Measurements from ENCODE around the gene ABLIM2. TPM values are rescaled to one million over a fixed set of nuclear protein-coding genes. Genes with fewer than 3 reads are reported as not detected.
"Not testable (repeated sequence)": the region's sequence is repeated elsewhere in the genome, so short reads cannot be mapped to it uniquely, and the experiment has no call there.

ABLIM2 gene
- total RNA-seq, 1 donor from 2014 or later, result 5.2 TPM

DNA sequence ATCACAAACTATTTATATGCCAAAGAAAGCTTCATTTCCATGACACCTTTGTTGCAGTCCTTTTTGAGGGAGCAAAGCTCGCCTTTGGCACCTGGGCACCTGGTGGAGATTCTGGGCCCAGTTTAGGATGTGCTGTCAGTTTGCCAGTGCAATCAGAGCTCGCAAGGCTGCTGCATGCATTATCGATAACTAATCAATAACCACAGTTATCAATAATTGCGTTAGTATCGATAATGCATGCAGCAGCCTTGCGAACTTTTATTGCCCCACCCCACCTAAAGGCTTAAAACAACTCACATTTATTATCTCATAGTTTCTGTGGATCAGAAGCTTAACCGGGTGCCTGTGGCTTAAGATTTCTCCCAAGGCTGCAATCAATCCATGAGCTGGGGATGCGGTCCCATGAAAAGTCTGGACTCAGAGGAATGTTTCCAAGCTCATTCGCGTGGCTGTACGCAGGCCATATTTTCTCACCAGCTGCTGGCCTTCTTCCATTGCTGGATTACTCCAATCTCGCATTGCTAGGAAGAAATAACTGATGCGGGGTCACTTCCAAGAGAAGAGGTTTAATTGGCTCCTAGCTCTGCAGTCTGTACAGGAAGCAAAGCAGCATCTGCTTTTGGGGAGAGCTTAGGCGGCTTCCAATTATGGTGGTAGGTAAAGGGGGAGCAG is 212.8 kb downstream of the ABLIM2 start:
- no peaks in the 10 kb centered on the region for H3K4me1 ChIP-seq
- intact Hi-C loops (cut with DNase I), result no loop called here
- H3K27ac ChIP-seq, result no peak overlapping the region
- ATAC-seq, result no peak
- TF ChIP-seq, protein P1, sequence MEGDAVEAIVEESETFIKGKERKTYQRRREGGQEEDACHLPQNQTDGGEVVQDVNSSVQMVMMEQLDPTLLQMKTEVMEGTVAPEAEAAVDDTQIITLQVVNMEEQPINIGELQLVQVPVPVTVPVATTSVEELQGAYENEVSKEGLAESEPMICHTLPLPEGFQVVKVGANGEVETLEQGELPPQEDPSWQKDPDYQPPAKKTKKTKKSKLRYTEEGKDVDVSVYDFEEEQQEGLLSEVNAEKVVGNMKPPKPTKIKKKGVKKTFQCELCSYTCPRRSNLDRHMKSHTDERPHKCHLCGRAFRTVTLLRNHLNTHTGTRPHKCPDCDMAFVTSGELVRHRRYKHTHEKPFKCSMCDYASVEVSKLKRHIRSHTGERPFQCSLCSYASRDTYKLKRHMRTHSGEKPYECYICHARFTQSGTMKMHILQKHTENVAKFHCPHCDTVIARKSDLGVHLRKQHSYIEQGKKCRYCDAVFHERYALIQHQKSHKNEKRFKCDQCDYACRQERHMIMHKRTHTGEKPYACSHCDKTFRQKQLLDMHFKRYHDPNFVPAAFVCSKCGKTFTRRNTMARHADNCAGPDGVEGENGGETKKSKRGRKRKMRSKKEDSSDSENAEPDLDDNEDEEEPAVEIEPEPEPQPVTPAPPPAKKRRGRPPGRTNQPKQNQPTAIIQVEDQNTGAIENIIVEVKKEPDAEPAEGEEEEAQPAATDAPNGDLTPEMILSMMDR (IDR thresholded peaks at IDR 0.05), result no peak
- DNase-seq, result no peak
- no peaks in the 10 kb centered on the region for H3K36me3 ChIP-seq
- no peaks in the 10 kb centered on the region for H3K9me3 ChIP-seq
- no peaks in the 10 kb centered on the region for H3K27me3 ChIP-seq (ENCODE audit: low read depth)
- H3K4me3 ChIP-seq, result no peak overlapping the region

DNA sequence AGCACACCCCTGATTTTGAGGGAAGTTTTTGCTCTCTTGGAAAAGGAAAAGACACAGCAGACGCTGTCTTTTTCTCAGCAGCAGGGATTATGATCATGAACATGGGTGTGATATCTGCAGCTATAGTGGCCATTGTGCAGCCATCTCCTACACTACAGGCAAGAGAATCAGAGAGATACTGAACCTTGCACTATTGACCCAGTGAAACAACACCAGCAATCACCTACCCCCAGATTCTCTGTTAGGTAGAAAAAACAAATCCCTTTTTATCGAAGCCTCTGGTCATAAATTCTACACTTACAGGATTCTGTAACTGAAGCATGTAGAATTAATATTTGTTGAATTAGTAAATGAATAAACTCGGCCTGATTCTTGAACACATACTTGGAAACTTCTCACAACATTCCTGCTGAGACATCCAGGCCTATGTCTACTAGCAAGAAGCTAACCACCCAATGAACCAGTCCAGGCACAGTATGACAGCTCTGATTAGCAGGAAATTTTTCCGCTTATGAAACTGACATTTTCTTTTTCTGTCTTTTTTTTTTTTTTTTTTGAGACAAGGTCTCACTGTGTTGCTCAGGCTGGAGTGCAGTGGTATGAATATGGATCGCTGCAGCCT is 213.9 kb downstream of the ABLIM2 start:
- Histone ChIP-seq H3K36me3 (no peaks in the 10 kb centered on the region), H3K9me3 (no peaks in the 10 kb centered on the region), H3K4me1 (peaks cover 4% of the 10 kb centered on the region), H3K27me3 (ENCODE audit: low read depth) (no peaks in the 10 kb centered on the region), H3K27ac (no peak overlapping the region), H3K4me3 (no peak overlapping the region)
- no peak for ATAC-seq
- intact Hi-C loops (cut with DNase I), result no loop called here
- DNase-seq, result no peak
- TF ChIP-seq, protein P1 (IDR thresholded peaks at IDR 0.05), result no peak

DNA sequence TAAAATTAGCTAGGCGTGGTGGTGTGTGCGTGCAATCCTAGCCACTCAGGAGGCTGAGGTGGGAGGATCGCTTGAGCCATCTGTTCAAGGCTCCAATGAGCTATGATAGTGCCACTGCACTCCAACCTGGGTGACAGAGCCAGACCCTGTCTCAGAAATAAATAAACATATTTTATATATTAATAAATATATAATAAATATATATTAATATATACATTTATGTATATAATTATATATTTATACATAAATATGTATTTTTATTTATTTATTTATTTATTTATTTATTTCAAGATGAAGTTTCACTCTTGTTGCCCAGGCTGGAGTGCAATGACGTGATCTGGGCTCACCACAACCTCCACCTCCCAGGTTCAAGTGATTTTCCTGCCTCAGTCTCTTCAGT is 214.9 kb downstream of the ABLIM2 start:
- intact Hi-C loops (cut with DNase I); H3K9me3 ChIP-seq; H3K4me3 ChIP-seq; H3K4me1 ChIP-seq; DNase-seq; H3K27ac ChIP-seq; H3K36me3 ChIP-seq; H3K27me3 ChIP-seq (ENCODE audit: low read depth); ATAC-seq: not testable (repeated sequence)

DNA sequence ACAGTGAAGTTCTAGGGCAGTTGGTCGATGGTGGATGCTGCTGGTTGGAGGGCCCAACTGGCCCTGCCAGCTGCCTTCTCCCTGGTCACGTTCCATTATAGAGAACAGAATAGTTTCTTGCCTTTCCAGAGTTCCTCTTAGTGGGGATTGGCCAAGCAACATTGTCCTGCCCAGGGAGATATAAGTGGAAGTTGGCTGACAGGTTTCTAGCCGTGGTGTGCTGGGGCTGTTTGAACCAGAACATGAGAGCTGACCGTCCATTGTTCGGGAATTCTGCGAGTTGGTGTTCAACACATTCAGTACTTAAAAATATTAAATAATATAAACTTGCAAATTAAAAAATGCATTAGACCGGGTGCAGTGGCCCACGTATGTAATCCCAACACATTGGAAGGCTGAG is 215.4 kb downstream of the ABLIM2 start:
- Histone ChIP-seq H3K27me3 (ENCODE audit: low read depth) (no peaks in the 10 kb centered on the region), H3K27ac (no peak overlapping the region)
- intact Hi-C loops (cut with DNase I), result no loop called here

DNA sequence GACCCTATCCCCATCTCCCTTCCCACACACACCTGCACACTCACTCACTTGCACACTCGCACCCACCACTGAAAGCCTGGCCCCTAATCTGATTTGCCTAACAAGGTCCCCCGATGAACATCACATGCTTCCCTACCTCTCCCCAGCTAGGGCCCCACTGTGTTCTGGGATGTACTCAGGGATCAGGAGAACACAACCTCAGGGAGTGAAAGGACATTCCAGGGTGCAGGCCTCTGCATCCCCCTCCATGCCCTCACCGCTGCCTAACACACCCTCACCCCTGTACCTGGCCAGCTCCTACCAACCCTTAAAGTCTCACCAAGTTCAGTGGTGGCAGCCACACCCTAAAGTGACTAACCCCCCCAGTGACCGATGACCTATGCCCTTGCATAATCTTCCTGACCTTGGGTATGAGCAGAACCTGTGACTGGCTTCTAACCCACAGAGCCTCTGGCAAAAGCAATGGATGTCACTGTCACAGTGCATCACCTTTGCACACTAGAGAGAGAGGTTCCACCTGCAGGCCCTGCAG is 216.6 kb downstream of the ABLIM2 start:
- Histone ChIP-seq H3K27me3 (ENCODE audit: low read depth) (no peaks in the 10 kb centered on the region), H3K27ac (no peak overlapping the region), H3K36me3 (no peaks in the 10 kb centered on the region), H3K9me3 (no peaks in the 10 kb centered on the region), H3K4me3 (no peak overlapping the region), H3K4me1 (peaks cover 17% of the 10 kb centered on the region)
- ATAC-seq (no peak), DNase-seq (no peak)
- TF ChIP-seq, protein P1 (IDR thresholded peaks at IDR 0.05), result no peak
- intact Hi-C loops (cut with DNase I), result no loop called here

More for the DNA sequence above, 215.4 kb downstream of the ABLIM2 start:
- DNase-seq (no peak), ATAC-seq (no peak)
- Histone ChIP-seq H3K4me1 (peaks cover 6% of the 10 kb centered on the region), H3K4me3 (no peak overlapping the region), H3K9me3 (no peaks in the 10 kb centered on the region), H3K36me3 (no peaks in the 10 kb centered on the region)
- TF ChIP-seq, protein P1 (IDR thresholded peaks at IDR 0.05), result no peak

Data from lower lobe of right lung (tissue), 2 donors.